HL-60/S4 (cell line): ENCODE results near the gene MEIS2.

ENCODE experiments used
- in situ Hi-C: fragments of 300-500 bp; cut with MboI; formaldehyde crosslinking; loops from 2 replicates; pipeline ENCODE4 v1.14.3; 2022; ENCODE audit warnings: low sequenced_read_pairs

Gene MEIS2

GRCh38 chr15:36884936-36885635, 215.3 kb downstream of the MEIS2 start:
- in situ Hi-C loops, result loop anchor here (25.0 kb wide), 1 partner anchor 227 kb away; the partner anchor contains the start of gene MEIS2

GRCh38 chr15:36884518-36884875, 215.9 kb downstream of the MEIS2 start:
- in situ Hi-C loops, result loop anchor here (25.0 kb wide), 1 partner anchor 228 kb away; the partner anchor contains the start of gene MEIS2

- in situ Hi-C loops, result loop anchor here (25.0 kb wide), 1 partner anchor 228 kb away; the partner anchor contains the start of gene MEIS2
Measured at GRCh38 chr15:36883713-36884517, 216.4 kb downstream of the MEIS2 start.

GRCh38 chr15:36882487-36883131, 217.7 kb downstream of the MEIS2 start:
- in situ Hi-C loops, result loop anchor here (25.0 kb wide), 1 partner anchor 230 kb away; the partner anchor contains the start of gene MEIS2

- in situ Hi-C loops, result loop anchor here (25.0 kb wide), 1 partner anchor 230 kb away; the partner anchor contains the start of gene MEIS2
Measured at GRCh38 chr15:36882056-36882455, 218.3 kb downstream of the MEIS2 start.

- in situ Hi-C loops, result loop anchor here (25.0 kb wide), 1 partner anchor 231 kb away; the partner anchor contains the start of gene MEIS2
Measured at GRCh38 chr15:36881516-36881915, 218.8 kb downstream of the MEIS2 start.

GRCh38 chr15:36880913-36881460, 219.4 kb downstream of the MEIS2 start:
- in situ Hi-C loops, result loop anchor here (25.0 kb wide), 1 partner anchor 231 kb away; the partner anchor contains the start of gene MEIS2

- in situ Hi-C loops, result loop anchor here (25.0 kb wide), 1 partner anchor 232 kb away; the partner anchor contains the start of gene MEIS2
Measured at GRCh38 chr15:36880224-36880912, 220.0 kb downstream of the MEIS2 start.

GRCh38 chr15:36879568-36880222, 220.7 kb downstream of the MEIS2 start:
- in situ Hi-C loops, result loop anchor here (25.0 kb wide), 1 partner anchor 233 kb away; the partner anchor contains the start of gene MEIS2

GRCh38 chr15:36878684-36879262, 221.6 kb downstream of the MEIS2 start:
- in situ Hi-C loops, result loop anchor here (25.0 kb wide), 1 partner anchor 234 kb away; the partner anchor contains the start of gene MEIS2

- in situ Hi-C loops, result loop anchor here (25.0 kb wide), 1 partner anchor 234 kb away; the partner anchor contains the start of gene MEIS2
Measured at GRCh38 chr15:36877796-36878683, 222.3 kb downstream of the MEIS2 start.

- in situ Hi-C loops, result loop anchor here (25.0 kb wide), 1 partner anchor 235 kb away; the partner anchor contains the start of gene MEIS2
Measured at GRCh38 chr15:36877294-36877693, 223.1 kb downstream of the MEIS2 start.

GRCh38 chr15:36875740-36876334, 224.5 kb downstream of the MEIS2 start:
- in situ Hi-C loops, result loop anchor here (25.0 kb wide), 1 partner anchor 236 kb away; the partner anchor contains the start of gene MEIS2

- in situ Hi-C loops, result loop anchor here (25.0 kb wide), 1 partner anchor 237 kb away; the partner anchor contains the start of gene MEIS2
Measured at GRCh38 chr15:36874930-36875329, 225.4 kb downstream of the MEIS2 start.

- in situ Hi-C loops, result no loop called here
Measured at GRCh38 chr15:36867436-36867835, 232.9 kb downstream of the MEIS2 start.

- in situ Hi-C loops, result no loop called here
Measured at GRCh38 chr15:36866896-36867295, 233.5 kb downstream of the MEIS2 start.

GRCh38 chr15:36863570-36863969, 236.8 kb downstream of the MEIS2 start:
- in situ Hi-C loops, result no loop called here
